ENCODE measurements around the gene FGF23.
"Not testable (repeated sequence)": the region's sequence is repeated elsewhere in the genome, so short reads cannot be mapped to it uniquely, and the experiment has no call there.

The FGF23 gene

GRCh38 chr12:4379405-4379804 is at the start of gene FGF23:
Gene FGF23, minus strand, starts transcription at chr12:4379712. Its CDS starts 130 bp downstream, at chr12:4379582.
- no peak for DNase-seq (ENCODE audit: low spot score)

GRCh38 chr12:4424422-4424821 is 44.9 kb upstream of the FGF23 start:
- DNase-seq (ENCODE audit: low spot score) = no peak

DNA sequence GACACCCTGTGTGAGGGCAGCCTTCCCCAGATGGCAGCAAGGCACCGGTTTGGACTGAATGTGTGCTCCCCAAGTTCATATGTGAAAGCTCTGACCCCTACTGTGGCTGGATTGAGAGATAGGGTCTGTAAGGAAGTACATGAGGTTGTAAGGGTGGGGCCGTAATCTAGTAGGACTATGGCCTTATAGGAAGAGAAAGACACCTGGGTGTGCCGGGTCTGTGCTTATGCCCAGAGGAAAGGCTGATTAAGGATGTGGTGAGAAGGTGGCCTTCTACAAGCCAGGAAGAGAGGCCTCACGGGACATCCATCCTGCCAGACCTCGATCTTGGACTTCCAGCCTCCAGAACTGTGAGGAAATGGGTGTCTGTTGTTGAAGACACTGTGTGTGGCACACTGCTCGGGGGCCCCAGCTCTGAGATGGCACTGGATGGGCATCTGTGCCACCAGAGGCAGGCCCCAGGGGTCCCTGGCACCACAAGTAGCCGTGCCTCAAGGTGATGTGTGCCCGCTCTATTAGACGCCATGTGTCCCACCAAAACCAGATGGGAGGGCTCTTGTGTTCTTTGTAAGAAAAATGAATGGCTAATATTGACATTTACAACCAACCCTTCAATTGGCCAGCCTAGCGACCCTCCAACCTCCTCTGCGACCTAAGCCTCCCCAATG is 44.1 kb upstream of the FGF23 start:
- no peak for DNase-seq (ENCODE audit: low spot score)

- DNase-seq (ENCODE audit: low spot score) = no peak
Measured at GRCh38 chr12:4422985-4423384, 43.5 kb upstream of the FGF23 start.

- peak; percentile 15 for DNase-seq (ENCODE audit: low spot score)
Measured at GRCh38 chr12:4421590-4422031, 42.1 kb upstream of the FGF23 start.

- no peak for DNase-seq (ENCODE audit: low spot score)
Measured at GRCh38 chr12:4420138-4420670, 40.7 kb upstream of the FGF23 start.

GRCh38 chr12:4418913-4419312 is 39.4 kb upstream of the FGF23 start:
- no peak for DNase-seq (ENCODE audit: low spot score)

DNA sequence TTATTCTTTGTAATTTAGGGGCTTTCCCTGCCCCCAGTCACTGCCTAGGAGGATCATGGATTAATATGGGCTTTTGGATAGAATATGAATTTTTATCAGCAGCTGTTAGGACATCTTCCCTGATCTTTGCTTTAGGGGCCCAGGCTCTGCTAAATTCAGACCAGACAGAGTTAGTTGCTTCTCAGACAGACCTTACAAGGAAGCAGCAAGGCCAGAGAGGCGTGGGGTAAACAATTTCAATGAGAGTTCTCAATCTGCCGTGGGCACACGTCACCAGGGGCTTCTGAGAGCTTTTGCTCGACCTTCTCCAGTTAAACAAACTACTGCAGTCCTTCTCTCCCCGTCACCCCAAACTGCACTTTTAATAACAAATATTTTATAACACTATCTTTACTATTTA is 38.4 kb upstream of the FGF23 start:
- DNase-seq (ENCODE audit: low spot score) = no peak

GRCh38 chr12:4417455-4417854 is 37.9 kb upstream of the FGF23 start:
- DNase-seq (ENCODE audit: low spot score) = no peak

DNA sequence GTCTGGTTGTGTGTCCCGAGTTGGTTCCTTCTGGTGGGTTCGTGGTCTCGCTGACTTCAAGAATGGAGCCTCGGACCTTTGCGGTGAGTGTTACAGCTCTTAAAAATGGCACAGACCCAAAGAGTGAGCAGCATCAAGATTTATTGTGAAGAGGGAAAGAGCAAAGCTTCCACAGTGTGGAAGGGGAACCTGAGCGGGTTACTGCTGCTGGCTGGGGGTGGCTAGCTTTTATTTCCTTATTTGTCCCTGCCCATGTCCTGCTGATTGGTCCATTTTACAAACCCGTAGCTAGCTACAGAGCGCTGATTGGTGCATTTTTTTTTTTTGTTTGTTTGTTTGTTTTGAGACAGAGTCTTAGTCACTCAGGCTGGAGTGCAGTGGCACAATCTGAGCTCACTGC is 36.8 kb upstream of the FGF23 start:
- no peak for DNase-seq (ENCODE audit: low spot score)

GRCh38 chr12:4412465-4412864 is 33.0 kb upstream of the FGF23 start:
- DNase-seq (ENCODE audit: low spot score) = no peak

- no peak for DNase-seq (ENCODE audit: low spot score)
Measured at GRCh38 chr12:4412056-4412455, 32.5 kb upstream of the FGF23 start.

DNA sequence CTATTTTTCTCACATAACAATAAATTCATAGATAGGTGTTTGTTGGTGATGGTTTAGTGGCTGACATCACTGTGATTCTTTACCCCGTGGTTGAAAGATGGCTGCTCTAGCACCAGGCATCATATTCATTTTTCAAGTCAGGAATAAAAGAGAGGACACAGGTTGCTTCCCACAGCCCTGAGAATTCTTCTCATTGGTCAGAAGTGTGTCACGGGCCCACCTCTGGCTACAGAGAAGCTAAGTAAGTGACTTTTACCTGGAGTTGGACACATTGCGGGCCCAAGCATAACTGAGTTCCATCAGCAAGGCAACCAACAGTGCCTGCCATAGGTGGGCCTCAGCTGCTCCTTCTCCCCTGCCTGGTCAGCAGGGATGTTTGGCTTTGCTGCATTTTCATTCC is 27.6 kb upstream of the FGF23 start:
- no peak for DNase-seq (ENCODE audit: low spot score)

GRCh38 chr12:4404877-4405637 is 25.5 kb upstream of the FGF23 start:
- not testable (repeated sequence) for DNase-seq (ENCODE audit: low spot score)

DNA sequence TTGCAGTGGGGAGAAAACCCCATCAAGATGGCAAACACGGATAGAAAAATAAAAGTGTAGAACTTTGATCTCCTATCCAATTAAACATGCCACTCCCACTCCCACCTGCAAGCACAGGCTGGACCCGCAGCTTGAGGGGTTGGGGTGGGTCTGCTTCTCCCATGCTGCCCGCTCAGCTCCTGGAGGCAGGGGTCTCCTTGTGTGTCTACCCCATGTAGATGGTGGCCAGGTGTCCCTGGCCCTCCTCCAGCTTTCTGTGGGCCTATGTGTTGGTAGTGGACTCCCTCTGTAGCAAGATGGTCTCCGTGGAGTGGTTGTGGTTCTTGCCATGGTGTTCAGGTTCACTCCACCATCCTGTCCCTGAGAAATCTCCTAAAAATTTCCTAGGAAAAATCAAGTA is 23.5 kb upstream of the FGF23 start:
- DNase-seq (ENCODE audit: low spot score) = no peak

GRCh38 chr12:4401117-4401516 is 21.6 kb upstream of the FGF23 start:
- DNase-seq (ENCODE audit: low spot score) = no peak

GRCh38 chr12:4395818-4396217 is 16.3 kb upstream of the FGF23 start:
- DNase-seq (ENCODE audit: low spot score) = no peak

DNA sequence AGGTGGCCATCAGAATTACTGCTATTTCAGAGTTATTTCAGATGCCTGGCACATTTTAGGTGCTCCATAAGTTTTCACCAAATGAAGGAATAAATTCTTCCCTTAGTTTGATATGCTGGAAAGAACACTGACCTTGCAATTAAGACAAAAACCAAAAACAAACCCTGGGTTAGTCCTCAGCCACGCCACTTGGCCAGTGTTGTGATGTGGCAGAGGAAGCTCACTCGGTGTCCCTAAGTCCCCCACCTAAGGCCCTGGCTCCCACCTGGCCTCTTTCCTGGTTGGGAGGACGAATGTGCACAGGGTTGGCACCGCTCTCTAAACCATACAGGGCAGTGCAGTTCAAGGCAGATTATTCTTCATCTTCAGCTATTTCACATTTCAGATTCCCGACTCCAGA is 13.7 kb upstream of the FGF23 start:
- no peak for DNase-seq (ENCODE audit: low spot score)

DNA sequence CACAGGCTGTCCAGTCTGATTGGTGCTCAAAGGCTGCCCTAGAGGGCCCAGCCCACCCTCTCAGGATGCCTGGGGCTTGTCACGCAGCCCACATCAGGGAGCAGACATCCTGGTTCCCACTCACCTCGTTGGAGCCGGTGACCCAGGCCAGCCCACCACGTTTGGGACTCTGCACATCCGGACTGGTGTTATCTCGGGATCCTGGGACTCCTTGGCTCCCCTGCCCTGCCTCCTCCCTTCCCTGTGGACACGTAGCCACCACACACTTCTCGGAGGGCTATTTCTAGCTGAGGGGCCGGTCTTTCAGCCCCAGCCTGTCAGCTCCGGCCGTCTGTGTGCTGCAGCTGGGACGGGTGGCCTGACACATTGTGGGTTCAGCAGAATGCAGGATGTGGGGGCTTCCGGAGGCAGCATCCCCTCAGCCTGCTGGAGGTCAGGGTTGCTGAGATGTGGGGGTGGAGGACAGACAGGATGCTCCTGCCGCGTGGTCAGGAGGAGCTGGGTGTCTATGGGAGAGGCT is 12.8 kb upstream of the FGF23 start:
- no peak for DNase-seq (ENCODE audit: low spot score)

- no peak for DNase-seq (ENCODE audit: low spot score)
Measured at GRCh38 chr12:4388662-4389061, 9.2 kb upstream of the FGF23 start.

GRCh38 chr12:4388032-4388431 is 8.5 kb upstream of the FGF23 start:
- DNase-seq (ENCODE audit: low spot score) = no peak

- no peak for DNase-seq (ENCODE audit: low spot score)
Measured at GRCh38 chr12:4387607-4388006, 8.1 kb upstream of the FGF23 start.

- no peak for DNase-seq (ENCODE audit: low spot score)
Measured at GRCh38 chr12:4386801-4387200, 7.3 kb upstream of the FGF23 start.

All from globus pallidus (tissue), 1 donor.